ENCODE measurements around the gene POU4F3.

The POU4F3 gene

DNA sequence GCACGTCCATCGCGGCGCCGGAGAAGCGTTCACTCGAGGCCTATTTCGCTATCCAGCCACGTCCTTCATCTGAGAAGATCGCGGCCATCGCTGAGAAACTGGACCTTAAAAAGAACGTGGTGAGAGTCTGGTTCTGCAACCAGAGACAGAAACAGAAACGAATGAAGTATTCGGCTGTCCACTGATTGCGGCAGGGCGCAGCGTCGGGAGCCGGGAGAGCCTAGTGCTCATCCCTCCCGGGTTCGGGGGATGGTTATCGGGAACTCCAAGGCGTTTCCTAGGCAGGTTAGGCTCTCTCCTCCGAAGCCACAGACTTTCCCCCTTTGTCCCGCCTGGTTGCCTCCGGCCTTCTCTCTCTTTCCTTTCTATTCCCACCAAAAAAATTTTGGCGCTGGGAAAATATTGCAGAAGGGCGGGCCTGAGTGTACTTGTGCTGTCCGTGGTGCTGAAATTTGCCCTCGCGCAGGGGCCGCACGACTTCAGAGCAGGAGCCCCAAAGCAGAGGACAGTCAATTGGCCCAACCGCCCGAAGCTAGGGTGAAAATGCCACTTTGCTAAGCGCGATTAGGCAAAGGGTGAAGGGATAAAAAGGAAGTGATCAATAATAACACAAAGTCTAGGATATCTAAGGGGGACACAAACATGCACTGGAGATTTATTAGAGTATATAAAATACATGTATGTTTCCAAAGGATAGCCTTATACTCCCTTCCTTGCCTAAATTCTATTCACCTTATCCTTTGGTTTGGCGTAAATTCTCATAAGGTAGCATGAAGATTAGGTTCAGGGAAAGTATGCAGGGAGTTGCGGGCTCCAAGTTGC is 1.8 kb downstream of the POU4F3 start:
- no peak for DNase-seq

DNA sequence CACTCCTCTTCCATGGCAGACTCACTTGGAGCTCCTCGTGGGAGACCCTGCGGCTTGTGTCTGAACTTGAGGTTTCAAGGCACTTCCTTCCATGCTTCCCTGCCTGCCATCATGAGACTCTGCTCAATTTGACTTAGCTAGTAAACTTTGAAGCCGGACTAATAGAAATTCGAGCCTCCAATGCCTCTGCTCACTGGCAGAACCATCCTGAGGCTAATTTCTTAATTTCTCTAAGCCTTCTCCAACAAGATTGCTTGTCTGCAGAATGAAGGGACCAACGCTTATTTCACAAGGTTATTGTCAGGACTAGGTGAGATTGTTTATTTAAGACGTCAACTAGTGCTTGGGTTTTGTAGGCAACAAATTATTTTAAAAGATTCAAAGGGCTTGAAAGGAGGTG is 3.2 kb downstream of the POU4F3 start:
- DNase-seq = no peak

DNA sequence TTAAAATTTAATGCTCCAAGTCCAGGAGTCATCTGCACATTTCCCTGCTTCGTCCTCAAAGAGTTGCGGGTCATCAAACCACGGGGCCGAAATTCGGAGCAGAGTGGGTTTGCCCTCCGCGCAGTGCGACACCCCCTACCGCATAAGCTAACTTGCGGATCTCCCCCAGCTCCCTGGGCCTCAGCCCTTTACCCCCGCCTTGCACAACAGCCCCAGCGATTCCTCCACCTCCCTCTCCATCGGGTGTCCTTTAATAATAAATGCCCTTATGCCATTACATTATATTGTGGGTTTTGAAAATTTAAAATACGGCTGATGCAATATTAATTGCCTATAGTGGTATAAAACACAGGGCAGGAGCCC is 3.9 kb downstream of the POU4F3 start:
- DNase-seq = no peak

DNA sequence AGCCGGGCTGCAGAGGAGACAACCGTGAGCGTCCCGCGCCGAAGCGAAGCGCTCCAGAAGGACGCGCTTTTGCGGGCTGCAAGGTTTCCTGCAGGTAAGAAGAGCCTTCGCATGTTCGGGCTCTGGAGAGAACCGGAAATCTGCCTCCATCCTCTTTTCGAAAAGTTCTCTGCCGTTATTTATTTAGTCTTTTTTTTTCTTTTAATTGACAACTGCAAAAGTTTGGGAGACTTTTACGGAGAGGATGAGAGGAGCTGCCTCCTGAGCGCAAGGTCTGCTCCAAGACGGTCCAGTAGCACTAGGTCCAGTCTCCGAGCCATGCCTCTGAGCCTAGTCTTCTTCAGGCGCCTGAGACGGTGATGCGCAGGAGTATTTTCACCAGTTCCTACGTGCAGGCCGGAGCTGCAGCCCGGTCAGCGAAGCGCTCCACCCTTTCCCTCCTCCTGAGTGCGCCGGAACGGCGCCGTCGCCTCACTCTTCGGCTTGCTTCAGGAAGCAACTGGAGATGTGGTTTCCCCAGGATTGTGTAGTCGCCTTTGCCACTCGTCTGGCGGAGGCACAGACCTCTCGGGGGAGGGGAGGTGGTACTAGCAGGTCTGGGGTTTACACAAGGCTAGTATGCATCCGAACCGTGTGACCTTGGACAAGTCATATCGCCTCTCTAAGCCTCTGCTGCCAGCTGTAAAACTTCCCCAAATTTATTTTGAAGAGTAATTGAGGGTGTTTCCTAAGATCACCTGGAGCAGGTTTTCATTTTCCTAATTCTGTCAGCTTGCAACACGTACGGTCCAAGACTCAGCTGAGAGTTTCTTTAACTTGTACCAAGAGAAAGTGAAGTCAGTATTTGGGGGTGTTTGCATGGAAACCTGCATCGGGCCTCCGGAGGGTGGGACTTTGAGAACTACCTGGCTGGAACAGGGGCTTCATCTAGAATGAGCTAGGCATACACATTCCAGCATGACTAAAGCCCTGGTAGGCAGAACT is 4.5 kb downstream of the POU4F3 start:
- no peak for DNase-seq

DNA sequence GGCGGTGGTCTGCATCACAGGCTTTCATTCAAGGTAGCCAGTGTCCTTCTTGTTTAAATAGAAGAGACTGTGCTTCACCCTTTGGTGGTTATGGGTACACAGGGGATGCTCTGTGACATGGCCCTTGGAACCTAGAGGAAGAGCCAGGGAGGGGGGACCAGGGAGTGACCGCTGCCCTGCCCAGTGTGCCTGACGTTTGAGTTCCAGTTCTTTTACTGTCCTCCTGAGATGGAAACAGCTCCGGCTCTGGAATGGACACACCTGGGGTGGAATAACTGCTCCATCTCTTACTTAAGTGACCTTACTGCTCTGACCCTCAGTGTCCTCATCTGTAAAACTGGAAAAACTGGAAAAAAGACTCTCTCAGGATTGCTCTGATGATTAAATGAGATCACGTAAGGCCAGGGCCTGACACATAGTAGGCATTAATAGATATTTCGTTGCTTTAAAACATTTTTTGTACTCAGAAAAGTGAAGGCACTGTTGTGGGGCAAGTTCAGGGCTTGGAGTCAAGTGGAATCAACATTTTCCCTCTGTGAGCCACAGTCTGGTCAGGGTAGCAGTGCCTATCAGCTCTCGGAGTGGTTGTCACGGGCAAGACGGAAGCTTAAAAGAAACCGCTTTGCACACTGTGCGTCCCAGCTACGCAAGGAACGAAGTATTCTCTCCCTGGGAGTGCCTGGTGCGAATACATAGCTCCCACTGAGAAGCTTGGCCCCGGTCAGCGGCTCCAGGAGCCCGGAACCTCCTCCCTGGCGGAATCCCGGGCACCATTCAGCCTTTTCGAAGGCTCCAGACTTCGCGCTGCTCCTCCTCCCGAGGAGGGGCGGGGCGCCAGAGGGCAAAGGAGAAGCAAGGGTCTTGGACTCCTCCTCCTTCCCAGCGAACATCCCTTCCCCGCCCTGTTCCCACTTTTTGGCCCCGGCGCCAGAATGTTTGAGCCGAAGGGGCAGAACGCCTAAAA is 5.8 kb downstream of the POU4F3 start:
- DNase-seq = no peak

DNA sequence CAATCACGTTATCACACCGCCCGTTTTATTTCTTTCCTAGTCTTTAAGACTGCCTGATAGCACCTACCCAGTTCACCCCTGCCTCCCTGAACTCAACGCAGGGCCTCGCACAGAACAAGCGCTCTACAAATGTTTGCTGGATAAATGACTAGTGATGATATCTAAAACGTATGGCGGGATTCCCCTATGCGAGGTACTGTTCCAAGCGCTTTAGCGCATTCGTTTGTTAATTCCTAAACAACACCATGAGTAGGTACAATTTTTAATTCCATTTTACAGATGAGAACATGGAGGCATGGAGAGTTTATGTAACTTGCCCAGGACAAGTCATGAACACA is 6.6 kb downstream of the POU4F3 start:
- no peak for DNase-seq

DNA sequence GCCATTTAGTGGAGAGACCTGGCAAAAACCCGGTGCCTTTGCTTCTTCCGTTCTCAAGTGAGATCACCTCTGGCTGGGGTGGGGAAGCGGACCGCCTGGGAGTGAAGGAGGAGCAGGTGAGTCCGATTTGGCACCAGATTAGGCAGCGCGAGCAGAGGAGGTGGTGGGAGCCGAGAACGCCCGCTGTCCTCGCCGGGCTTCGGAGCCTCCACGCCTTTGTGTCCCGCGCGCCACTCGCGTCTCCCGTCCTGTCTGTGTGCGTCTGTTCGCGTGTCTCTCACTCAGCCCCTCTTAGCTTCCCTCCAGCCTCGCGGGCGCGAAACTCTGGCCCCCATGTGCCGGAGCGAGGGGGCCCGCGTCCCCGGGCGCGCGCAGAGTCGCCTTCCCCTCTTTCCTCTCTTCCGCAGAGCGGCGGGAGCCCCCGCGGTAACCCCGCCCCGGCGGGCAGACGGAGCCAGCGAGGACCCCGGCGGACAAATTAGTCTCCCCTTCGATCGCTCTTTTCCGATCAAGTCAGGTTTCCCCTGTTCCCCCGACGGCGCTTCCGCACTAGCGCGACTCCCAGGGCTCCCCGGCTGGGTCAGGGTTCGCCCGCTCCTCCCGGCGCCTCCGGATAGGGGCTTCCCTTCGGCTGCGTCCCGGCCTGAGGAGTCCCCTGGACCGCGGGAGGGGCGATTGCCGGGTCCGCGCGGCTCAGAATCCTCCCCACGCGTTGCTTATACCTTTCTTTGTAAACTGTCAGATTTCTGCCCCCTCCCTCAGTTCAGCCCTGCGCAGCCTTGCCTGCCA is 7.1 kb downstream of the POU4F3 start:
- DNase-seq = no peak

DNA sequence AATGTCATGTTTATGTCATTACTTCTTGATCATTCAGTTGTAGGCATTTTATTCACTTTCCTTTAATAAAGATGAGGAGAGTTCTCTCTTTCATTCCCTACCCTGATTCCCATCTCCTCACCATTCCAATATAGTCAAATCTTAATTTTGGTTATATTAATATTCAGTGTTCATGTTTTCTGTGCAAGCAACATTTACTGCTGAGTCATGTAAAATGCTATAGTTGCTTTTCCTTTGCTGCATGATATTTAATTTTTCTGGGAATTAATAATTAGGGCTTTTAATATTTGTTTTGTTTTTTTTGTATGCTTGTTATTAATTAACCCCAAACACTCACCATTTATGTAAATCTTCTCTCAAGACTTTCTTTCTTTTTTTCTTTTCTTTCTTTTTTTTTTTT is 18.5 kb downstream of the POU4F3 start:
- no peak for DNase-seq

DNA sequence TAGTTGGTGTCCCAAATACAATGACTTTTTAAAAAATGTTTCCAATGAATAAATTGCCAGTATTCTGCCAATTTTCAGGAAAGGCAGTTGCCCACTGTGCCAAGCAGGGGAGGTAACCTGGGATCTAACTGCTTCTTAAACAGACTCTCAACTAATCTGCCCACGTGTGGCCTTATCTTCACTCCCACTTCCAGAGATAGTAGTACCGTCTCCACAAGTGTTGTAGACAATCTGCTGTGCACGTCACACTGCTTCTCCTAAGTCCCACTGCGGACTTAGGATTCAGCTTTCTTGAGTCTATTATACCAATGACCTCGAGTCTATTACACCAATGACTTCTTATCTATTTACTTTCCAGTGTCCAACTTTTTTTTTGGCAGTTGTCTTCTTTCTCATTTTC is 21.2 kb downstream of the POU4F3 start:
- no peak for DNase-seq

DNA sequence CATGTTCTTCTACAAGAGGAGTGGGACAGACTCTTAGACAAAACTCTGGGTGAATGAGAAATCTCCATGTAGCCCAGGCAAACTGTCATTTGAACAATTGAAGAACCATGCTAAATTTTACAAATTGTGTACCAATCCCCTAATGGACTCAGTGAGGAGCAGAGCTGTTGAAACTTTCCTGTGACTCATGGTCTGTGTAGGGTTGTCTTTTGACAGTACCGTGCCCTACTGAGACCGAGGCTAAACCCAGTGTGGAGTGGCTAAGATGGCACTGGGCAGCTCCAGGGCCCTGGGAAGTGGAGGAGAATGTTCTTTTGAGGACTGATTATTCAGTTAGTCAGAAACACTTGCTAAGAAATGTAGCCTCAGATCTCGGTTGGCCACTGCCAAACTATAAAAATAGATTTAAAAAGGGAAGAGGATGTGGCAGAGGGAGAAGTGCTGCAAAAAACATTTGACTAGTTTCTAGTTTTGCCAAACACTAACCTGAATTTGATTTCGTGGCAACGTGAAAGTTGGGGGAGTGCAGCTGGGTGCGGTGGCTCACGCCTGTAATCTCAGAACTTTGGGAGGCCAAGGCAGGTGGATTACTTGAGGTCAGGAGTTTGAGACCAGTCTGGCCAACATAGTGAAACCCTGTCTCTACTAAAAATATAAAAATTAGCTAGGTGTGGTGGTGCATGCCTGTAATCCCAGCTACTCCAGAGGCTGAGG is 24.7 kb downstream of the POU4F3 start:
- no peak for DNase-seq

DNA sequence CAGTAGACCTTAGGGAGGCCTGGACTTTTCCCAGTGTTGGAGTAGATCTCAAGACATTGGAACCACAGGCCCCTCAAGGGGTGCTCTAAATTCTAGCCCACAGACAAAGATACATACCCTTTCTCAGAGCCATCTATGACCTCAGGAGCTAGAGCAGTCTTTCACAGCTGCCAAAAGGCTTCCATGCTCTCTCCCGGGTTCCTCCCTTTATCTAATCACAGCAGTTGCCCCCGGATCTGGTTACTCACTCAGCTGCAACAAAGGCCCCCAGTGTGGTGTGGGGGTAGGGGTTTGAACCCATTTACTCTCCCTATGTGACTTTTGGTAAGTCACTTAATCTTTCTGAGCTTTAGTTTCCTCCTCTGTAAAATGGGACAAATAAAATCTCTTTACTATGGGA is 27.0 kb downstream of the POU4F3 start:
- DNase-seq = no peak

DNA sequence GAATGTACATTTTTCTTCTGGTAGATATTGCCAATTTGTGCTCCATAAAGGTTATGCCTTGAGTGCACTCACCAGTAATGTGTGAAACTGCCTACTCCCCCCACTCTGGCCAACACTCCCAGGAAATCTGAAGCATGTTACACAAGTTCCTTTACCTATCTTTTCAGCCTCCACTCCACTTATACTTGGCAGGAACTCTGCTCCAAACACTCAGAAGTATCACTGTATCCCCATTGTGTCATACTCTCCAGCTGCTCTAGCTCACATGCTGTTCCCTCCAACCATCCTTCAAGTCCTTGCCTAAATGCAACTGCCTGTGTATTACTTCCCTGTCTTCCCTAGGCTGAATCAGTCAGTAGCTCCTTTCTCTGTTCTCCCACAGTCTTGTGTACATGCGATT is 28.3 kb downstream of the POU4F3 start:
- DNase-seq = no peak

DNA sequence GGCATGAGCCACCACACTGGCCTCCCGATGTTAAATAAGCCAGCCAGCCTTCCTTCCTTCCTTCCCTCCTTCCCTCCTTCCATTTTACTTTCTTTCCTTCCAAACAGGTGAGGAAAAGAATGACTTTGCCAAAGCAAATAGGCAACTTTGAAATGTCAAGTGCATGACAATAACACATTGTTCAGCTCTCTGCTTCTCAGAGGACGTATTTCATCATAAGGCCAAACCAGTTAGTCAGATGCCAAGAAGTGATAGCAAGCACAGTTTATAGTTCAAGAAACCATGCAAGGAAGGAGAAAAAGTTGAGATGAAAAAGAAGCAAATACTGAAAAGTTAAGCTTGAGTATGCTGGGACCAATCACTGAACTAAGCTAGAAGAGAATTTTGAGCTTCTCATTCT is 29.5 kb downstream of the POU4F3 start:
- no peak for DNase-seq

DNA sequence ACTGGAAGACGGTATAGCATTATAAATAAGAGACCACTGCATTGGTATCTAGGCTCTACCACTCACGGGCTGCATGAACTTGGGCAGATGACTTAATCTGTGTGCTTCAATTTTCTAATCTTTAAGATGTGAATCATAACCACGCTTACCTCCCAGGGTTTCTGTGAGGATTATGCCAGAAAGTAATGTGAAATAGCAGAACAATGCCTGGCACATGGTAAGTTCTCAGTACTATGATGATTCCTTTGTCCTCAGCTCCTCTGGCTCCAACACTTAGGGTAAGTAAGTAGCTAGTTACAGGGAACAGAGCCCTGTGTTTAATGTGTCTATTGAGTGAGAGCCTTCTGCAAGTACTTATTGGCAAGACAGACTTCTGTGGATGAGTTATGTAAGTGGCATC is 31.1 kb downstream of the POU4F3 start:
- DNase-seq = no peak

DNA sequence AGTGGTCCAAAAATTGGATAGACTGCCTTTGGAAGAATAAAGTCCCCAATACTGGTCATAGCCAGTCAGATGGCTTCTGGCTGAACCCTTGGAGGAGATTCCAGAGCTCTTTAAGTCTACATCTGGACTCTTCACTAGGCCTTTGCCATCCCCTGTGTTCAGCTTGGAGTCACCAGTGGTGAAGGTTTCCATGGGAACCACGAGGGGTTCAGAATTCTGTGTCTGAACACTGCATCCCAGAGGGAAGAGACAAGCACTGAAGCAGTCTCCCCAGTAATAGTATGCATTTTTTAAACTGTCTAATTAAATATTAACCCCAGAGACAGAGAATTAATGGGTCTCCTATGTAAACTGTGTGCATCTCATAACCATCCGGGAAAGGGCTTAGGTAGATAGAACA is 38.2 kb downstream of the POU4F3 start:
- no peak for DNase-seq

DNA sequence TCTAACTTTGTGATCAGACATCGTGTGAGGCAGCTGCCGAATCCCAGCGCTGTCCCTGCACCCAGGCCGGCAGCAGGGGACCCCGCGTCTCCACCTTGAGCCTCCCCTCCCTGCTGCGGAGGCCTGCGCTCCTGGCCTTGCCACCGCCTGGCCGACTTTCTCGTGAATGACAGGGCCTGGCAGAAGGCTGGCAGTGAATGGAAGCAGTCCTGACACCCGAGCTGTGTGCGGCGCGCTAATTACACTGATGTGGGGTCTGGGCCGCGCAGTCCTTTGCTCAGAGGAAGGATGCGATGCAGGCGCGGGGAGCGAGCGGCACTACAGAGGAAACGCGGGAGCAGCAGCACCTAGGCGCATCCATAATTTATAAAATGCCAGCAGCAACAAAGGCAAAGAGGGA is 40.3 kb downstream of the POU4F3 start:
- no peak for DNase-seq

DNA sequence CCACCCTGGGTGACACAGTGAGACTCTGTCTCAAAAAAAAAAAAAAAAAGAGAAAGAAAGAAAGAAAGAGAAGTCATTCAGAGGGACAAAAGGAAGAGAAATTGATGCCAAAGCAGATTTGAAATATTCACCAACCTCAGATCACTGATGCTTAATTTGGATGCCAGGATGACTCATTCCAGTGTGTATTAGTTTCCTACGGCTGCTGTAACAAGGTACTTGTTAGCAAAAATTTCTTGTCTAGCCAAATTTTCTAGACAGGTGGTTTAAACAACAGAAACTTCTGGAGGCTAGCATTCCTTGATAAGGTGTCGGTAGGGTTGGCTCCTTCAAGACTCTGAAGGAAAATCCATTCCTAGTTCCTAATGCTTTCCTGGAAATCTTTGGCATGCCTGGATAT is 42.1 kb downstream of the POU4F3 start:
- DNase-seq = no peak

DNA sequence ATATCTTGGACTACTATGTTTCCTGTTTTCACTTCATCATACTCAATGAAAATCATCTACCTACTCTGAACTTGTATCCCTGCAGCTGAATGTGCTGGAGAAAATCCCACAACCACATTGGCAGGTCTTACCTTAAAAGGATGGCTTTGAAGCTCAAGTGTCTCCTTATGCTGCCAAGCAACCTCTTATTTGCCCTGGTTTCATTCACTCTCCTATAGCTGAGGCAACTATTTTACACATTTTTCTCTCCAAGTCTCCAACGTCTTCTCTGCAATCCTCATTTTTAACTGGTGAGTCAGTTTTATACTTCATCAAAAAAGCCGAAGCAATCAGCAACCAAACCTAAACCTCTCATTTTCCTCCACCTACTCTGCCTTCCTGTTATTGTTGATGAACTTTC is 49.7 kb downstream of the POU4F3 start:
- DNase-seq = no peak

DNA sequence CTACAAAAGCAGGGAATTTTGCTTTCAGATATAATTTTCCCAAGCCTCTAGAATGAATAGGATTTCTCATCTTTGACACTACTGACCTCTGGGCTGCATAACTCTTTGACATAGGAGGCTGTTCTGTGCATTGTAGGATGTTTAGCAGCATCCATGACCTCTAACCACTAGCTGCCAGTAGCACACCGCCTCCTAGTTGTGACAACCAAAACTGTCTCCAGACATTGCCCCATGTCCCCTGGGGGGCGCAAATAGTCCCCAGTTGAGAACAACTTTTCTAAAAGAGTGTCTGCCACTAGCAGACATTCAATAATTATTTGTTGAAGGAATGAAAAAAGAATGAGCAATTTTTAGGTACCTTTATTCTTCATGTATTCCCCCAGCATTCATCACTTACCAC is 51.8 kb downstream of the POU4F3 start:
- DNase-seq = no peak
